Measurements from ENCODE around the gene PBXIP1.

Gene PBXIP1

DNA sequence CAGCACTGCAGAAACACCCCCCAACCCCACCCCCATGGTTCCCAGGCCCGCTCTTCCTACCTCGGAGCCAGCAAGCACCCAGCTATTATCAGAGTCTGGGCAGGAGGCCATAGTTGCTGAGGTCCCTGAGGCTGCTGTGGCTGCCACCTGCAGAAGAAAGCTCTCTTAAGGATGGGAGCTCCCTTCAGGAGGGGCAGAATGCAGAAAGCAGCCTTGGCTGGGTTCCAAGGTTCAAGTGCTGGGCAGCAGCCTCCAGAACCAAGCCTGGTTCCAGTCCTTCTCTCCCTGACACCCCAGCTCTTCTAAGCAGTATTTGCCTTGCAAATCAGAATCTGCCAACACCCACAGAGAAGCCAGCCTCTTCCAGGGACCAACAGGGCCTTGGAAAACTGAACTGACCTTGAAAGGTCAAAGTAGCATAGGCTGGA, 2.3 kb downstream of the PBXIP1 start:
- DNase-seq = no peak

DNA sequence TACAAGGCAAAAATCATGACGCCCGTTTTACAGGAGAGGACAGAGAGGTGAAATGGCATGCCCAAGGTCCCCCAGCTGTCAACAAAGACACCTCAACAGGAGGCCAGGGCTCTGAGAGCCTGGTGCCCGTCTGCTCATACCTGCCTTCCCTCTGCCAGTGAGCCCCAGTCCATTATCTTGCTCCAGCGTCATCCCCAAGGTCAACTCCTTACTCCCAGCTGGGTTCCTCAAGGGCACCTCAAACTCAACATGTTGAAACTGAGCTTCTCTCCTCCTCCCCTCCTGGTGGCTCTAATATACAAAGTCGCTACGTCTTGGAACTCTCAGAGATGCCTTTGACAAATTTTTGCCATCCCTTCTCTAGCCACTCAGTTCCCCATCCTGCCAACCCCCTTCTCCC, 3.2 kb downstream of the PBXIP1 start:
- DNase-seq = no peak

DNA sequence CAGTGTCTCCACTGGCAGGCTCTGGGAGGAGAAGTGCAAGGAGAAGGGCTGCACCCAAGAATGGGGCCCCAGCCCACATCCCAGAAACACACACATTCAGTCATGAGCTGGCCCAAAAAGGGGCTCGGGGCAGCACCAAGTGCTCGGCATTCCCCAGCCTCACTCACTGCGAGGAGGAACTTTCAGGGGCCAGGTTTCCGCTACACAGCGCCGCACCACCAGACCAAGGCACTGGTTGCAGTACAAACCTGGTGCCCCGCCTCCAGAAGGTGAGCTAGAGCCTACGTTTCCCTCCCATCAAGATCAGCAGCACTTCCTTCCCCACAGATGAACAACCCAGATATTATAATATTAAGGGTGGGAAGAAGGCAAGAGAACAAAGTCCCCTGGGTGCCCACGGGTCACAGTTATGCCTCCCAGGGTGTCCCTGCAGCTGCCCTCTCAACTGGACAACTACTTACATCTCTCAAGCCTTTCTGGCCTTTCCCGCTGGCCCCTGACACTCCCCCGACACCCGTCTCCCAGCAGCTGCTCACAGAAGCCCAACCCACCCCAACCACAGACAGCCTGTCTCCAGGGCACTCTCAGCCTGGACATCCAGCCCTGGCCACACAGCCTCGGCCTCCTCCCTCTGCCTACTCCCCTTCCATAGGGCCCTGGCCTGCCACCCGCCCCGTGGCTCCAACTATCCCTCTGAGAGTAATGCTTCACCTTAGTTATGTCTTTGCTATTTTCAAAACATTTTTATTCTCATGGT, 3.8 kb downstream of the PBXIP1 start:
- DNase-seq = no peak

DNA sequence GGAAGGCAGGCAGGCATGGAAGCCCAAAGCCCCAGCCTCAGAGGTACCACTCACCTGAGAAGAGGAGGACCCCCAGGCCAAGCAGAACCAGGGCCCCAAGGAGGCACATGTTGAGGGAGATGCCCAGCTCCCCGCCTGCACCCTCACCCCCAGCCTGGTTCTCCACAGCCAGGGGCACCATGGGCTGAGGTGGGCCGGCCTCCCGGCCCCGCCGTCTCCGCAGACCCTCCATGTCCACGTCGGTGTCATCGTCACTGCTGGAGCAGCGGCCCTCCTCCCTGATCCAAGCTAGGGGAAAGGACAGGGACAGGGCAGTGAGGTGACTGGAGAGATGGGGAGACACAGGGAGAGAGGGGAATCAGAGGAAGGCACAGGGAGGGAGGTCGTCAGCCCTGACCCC, 7.8 kb downstream of the PBXIP1 start:
- DNase-seq = no peak

DNA sequence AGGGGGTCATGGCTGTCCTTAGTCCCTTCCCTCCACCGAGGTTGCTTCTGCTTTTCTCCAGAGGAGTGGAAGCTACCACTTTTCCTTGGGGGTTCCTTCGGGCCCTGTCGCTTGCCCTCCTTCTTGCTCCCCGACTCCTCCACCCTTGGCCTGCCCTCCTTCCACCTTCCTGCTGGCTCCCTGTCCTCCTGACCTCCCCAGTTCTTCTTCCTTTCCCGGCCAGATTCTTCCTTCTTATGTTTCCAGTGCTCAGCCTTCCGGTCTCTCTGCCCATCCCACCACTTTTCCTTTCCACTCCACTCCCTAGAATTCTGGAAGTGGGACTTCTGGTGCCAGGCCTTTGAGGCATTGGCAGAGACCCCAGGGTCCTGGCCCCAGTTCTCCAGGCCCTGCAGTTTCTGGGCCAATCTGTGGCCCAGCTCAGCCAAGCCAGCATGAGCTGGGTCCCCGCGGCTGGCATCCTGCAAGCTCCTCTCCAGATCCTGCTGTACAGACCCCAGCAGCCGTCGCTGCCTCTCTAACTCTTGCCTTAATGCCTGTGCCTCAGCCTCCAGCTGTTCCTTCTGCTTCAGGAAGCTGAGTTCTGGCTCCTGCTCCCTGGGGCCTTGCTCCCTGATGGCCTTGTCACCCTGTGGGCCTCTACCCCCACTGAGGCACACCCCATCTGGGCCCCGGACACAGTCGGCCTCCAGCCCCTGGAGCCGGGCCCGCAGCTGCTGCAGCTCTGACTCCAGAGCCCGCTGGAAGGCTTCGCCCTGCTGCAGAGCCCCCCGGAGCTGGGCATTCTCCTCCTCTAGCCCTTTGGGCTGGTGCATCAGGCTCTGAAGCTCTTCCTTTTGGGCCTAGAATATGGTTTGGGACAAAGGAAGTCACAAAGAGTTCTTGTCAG, 9.7 kb downstream of the PBXIP1 start:
- no peak for DNase-seq

DNA sequence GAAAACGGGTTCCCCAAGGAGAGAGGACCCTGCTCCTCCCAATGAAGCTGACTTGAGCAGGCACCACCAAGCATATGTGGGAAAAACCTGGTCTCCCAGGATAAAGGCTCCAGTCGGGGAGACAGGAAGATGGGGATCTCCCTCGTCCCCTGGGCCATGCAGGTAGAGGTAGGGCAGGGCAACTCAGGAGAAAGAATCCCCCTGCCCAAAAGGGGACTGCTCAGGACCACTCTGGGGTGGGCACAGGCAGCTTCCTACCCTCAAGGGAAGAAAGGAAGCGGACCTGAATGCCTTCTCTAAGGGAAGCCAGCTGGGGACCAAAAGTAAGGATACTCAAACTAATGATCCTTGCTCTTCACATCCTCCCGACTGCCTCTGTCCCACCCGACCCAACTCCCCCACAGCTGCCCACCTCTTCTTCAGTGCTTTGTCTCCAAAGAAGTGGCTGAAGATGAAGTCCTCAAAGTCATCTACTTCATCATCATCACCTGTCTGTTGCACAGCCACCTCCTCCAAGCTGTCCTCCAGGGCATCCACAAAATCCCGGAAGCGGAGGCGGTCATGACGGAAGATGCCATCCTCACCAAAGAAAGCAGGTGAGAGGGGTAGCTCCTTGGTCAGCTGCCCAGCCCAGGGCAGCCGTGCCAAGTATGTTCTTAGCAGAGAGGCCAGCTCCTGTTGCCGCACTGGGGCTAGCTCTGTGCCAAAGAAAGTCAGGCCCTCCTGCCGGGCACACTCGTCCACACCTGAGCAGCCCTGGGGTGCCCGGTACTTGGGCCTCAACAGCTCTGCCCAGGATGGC, 10.5 kb downstream of the PBXIP1 start:
- no peak for DNase-seq

DNA sequence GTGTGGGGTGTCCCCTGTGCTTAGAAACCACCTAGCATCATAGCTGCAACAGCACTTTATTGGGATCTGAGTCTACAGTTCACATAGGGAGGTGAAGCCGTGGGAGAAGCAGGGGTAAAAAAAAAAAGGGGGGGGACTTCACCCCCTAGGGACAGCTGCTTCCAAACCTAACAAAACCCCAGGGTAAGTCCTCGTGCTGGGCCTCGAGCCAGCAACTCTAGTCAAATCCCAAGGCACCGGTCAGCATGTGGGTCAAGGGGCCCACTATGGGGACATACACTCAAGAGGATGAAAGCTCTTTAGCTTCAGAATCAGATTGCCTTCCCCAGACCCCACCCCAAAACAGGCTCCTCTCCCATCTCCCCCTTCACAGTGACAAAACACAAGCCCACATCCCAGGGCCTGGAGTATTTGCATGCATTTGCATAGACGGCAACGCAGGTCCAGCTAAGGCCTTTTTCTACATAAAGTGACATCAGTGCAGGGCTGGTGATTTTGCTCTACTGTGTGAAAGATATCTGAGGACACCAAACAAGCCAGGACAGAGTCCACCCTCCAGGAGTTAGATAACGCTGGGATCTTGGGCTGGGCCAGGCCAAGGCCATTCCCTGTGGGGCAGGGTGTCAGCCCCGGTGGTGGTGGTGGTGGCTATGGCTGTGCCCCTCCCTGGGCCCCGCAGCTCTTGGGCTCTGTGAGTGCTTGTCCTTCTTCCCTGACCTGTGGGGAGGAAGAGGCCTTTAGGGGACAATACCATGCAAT, 11.3 kb downstream of the PBXIP1 start:
- DNase-seq = no peak

DNA sequence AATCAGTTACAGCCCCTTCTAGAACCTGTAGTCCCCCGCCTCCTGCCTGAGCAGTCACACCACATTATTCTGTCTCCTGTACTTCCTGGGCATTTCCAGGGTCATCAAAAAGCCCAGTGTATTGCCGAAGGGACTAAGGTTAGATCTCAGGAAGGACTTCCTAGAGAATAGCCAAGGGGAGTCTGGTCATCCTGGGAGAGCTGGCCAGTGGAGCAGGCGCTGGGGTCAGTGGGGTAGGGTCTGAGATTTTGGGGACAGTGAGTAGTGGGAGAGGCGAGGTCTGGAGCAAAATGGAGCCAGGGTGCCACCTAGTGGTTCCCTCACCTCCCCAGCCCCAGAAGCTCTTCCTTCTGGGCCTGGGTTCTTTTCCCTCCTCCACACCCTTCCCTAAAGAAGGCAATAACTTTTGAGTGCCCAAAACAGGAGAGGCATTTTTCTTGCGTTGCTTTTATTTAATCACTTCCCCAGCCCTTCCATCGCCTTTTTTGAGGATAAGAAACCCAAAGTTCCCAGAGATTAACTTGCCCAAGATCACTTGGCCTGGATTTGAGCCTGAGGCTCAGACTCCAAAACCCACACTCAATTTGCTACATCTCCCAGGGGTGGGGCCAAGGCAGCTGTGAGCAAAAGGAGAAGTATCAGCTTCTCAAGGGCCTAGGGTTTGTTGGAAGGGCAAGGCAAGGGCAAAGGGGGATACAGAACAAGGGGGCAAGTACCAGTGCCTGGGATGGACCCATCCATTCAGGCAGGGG, 12.1 kb downstream of the PBXIP1 start:
- peak; percentile 74 for DNase-seq

DNA sequence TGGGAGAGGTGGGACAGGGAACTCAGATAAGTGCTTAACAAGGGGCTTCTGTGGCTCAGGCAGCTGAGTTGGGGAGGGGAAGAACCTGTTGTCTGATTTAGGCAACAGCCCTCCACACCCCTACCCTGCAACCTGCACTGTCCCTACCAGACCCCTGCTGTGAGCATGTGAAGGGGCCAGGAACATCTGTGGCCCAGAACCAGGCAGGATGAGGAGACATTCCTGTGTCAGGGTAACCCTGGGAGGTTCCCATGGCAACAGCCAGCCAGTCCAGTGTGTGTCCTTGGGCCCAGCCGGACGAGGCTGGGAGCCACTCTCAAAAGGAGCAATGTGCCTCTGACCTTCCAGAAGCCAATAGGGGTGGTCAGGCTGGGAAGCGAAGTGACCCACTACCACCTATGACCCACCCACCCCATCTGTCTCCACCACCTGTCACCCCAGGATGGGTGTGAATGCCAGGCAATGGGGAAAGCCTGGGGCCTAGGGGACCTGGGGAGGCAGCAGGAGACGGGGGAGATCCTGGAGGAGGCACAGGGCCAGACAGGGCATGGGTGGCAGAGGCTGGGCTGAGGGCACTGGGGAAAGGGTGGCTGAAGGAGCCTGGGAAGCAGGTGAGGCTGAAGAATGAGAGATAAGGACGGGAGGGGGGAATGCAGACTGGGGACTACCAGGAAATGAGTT, 14.4 kb downstream of the PBXIP1 start:
- DNase-seq = no peak

DNA sequence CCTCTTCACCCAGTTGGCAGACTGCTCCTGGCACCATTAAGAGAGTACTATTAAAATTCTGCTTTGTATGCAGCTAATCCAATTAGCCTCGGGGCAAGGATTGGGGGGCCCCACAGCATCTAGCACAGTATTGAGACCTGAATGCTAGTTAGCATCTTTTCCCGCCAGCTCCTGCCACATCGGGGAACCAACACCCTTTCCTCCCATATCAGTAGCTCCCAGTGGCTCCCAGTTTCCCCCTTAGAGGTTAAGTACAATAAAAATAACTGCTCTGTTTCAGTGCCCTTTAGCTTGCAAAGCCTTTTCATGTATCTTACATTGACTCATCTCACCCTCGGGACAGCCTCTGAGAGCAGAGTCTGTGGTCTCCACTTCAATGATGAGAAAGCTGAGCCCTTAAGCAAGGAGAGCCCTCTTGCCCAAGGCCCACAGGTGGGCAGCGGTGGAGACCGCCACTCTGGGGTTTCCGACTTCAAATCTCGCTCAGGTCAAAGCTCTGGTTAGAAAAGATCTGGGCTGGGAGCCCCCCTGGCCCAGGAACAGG, 15.2 kb downstream of the PBXIP1 start:
- no peak for DNase-seq

DNA sequence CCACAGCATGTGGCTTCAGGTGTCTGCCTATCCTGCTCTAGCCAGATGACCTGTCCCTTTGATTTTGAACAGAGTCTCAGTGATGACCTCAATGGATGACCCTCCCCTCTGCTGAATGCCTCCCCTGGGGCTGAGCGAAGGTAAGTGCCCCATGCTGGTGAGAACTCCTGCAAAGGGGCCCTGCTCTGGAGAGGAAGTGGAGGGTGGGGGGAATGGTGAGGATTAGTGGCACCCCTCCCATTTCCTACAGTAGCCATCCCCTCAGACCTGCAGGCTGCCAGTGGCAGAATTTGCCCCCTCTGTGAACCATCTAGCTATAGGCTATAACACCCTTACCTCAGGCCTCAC, 15.7 kb downstream of the PBXIP1 start:
- DNase-seq = no peak

DNA sequence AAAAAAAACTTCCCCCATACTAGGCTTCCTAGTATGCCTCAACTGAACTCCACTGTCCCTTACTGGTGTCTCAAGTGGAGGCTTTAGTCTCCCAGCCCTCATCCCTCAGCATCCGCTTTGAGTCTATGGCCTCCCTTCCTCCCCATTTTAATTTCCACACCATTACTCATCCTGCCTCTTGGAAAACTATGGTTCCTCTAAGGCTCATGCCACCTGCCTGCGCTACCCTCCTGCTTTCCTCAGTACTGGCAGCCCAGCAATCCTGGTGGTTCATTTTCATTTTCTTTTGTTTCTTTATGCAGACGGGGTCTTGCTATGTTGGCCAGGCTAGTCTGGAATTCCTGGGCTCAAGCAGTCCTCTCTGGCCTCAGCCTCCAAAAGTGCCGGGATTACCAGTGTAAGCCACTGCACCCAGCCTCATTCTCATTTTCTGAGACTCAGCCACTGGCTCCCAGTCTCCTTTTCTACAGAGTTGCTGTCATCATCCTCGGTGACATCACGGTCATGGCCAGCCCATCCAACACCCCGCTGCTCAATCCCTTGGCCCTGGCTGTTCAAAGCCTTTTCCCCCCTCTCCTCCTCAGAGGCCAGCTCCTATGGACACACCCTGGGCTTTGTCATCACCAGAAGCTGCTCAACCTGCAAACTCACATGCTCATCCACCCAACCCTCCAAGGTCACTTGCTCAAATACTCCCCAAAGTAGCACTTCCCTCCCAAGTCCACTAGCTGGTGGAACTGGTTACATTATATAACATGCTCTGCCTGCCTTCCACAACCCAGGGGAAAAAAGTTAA, 17.1 kb downstream of the PBXIP1 start:
- peak; percentile 9 for DNase-seq

DNA sequence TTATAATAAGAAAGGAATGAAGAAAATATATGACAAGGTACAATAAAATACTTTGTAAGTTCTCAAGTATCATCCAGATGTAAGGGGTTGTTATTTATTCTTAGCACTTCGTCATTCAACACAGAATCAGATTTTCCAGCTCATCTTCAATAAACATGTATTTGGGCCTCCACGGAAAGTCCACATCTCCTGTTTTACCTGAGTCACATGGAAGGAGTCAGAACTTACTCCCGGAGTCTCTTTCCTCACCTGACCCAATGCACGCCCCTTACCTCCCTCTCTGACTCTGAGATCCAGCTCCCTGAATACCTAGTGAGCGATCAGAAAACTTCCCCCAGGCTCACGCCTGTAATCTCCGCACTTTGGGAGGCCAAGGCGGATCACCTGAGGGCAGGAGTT, 17.9 kb downstream of the PBXIP1 start:
- DNase-seq = no peak

DNA sequence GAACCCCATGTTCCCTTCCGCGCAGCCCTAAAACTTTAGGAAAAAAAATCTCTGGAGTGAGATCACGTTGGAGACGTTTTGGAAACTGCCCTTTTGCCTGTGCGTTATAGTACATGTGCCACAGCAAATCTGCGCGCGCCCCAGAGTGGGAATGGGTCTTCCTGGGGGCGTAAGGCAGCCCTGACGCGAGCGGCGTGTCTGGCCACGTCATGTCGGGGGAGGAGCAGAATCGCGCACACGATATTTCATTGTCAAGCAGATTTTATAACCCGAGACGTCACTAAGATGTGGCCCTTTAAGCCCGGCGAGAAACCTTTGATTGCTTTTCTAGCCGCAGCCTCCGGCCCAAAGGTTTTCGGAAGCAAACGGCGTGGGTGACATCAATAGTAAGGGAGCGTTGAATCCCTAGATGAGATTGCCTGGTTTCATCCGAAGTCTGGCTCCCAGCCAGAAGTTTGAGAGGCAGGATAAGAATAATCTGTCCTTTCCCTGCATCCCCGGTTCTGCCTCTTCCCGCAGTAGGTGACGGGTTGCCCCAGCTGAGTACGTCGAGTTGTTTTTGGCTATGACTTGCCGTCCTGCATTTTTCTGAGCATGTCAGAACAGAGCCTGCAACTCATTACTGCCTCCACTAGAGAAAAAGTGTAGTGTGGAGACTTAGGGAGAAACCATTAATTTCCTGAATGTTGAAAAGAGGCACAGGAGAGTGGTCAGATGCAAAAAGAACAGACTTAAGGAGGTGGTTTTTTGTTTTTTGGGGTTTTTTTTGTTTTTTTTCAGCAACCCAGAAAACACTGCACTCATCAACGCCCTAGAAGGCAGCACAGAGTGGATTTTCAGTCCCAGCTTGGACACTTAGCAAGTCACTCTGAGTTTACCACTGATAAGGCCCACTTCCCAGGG, 18.6 kb downstream of the PBXIP1 start:
- peak; percentile 85 for DNase-seq

DNA sequence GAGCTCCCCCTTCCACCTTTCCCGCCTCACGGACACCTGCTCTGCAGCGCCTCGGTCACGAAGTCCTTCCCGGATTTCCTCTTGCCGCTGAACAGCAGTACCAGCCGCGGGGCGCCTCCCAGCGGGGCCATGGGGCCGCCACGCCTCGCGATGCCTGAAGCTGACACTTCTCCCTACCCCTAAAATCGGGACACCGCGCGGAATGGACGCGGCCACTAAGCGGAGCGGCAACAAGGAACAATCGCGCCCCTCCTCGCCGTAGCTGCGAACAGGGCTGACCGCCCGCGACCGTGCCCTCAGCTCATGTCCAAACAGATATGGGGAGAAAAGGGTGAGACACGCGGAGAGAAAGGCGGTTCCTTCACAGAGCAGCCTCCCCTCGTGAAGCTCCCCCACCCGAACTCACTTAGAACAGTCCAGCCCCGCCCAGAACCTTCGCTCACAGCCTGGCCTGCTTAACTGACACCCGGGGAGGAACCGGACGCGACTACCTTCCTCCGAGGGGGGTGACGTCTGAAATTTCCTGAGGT, 19.3 kb downstream of the PBXIP1 start, which contains the start of gene PMVK:
Gene PMVK (minus strand): TSS at position 165 of the 530 bp plus-strand sequence. CDS start 34 bp downstream, at position 131.
- DNase-seq = peak; percentile 93

DNA sequence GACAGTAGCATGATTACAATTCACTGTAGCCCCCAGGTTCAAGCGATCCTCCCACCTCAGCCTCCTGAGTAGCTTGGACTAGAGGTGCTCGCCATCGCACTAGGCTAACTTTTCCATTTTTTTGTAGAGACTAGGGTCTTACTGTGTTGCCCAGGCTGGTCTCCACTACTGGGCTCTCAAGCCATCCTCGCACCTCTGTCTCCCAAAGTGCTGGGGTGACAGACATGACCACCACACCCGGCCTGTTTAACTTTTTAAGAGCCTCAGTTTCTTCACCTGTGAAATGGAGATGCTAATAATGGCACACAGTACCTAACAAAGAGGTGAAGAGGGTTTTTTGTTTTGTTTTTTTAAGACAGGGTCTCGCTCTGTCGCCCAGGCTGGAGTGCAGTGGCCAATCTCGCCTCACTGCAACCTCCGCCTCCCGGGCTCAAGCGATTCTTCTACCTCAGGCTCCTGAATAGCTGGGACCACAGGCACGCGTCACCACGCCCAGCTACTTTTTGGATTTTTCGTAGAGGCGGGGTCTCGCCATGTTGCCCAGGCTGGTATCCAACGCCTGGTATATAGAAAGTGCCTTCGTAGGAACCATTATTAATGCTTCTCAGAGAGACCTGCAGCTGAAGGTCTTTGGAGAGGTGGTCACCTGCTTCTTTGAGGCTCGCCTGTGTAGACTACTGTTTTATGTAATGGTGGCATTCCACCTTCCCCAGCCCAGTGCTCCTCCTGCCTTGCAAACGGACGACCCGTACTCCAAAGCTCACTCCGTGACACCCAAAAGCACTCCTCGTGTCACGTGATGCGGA, 19.9 kb downstream of the PBXIP1 start:
- no peak for DNase-seq

DNA sequence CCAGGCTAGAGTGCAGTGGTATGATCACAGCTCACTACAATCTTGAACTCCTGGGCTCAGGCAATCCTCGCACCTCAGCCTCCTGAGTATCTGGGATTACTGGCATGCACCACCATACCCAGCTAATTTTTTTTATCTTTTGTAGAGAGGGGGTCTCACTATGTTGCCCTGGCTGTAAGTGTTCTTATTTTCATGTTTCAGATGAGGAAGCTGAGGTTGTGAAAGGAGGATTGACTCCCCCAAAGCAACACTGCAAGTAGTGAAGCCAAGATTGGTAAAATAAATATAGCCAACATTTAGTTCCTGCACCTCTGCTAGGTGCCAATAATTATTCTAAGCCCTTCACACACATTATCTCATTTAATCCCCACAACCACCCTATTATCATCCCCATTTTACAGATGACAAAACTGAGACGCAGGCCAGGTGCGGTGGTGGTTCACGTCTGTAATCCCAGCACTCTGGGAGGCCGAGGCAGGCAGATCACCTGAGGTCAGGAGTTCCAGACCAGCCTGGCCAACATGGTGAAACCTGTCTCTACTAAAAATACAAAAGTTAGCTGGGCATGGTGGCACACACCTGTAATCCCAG, 21.4 kb downstream of the PBXIP1 start:
- no peak for DNase-seq
